IMR-90 (cell line): ENCODE data around the gene CGREF1. TPM values are rescaled to one million over a fixed set of nuclear protein-coding genes. Genes with fewer than 3 reads are reported as not detected.

Experiments
- ATAC-seq: fragments of 200-7000 bp; cut with Tn5 transposase; 2 replicates; pipeline ENCODE4 v1.9.1; 2020; ENCODE audit warnings: low read depth, mild to moderate bottlenecking, moderate library complexity
- BruUV-seq: library from RNA; stranded (reverse); fragments of 400-500 nt; replicated peaks from 2 replicates; lab custom pipeline; 2021; lab: Mats Ljungman, UMichigan
- CTCF ChIA-PET: fragments of 300-600 bp; formaldehyde crosslinking; extraction: SDS; loops from one replicate; lab custom pipeline; 2021; ENCODE audit warnings: antibody characterized with exemption; lab: Yijun Ruan, JAX
- POLR2A ChIA-PET: fragments of 300-600 bp; sonication (Branson Sonifier 250); formaldehyde crosslinking; loops from one replicate; lab custom pipeline; 2022; ENCODE audit warnings: antibody characterized with exemption; ENCODE audit not compliant: unreplicated experiment; lab: Charles Lee
- DNase-seq: peaks from one replicate; pipeline ENCODE4 v3.0.0; 2013
- H2AFZ ChIP-seq: replicated peaks from 2 replicates; pipeline ENCODE3; 2013; ENCODE audit warnings: low read length, mild to moderate bottlenecking; ENCODE audit not compliant: poor library complexity
- H2AK5ac ChIP-seq: 2 replicates; pipeline ENCODE4 v1.6.1; 2013; ENCODE audit warnings: low read depth, low read length, inconsistent platforms
- H2AK9ac ChIP-seq: replicated peaks from 2 replicates; pipeline ENCODE3; 2013; ENCODE audit warnings: mild to moderate bottlenecking, low read depth, low read length, moderate library complexity; ENCODE audit not compliant: poor library complexity
- H2BK120ac ChIP-seq: 2 replicates; pipeline ENCODE4 v1.6.1; 2013; ENCODE audit warnings: low read depth, low read length, inconsistent platforms
- H2BK15ac ChIP-seq: 3 replicates; pipeline ENCODE4 v1.6.1; 2013; ENCODE audit warnings: low read depth, low read length, inconsistent platforms
- H2BK20ac ChIP-seq: 2 replicates; pipeline ENCODE4 v1.6.1; 2013; ENCODE audit warnings: low read depth, mild to moderate bottlenecking, inconsistent platforms, low read length, moderate library complexity
- H2BK5ac ChIP-seq: 2 replicates; pipeline ENCODE4 v1.6.1; 2013; ENCODE audit warnings: mild to moderate bottlenecking, low read depth, low read length, inconsistent platforms; ENCODE audit not compliant: poor library complexity, severe bottlenecking
- H3K14ac ChIP-seq: replicated peaks from 2 replicates; pipeline ENCODE4 v1.6.1; 2013; ENCODE audit warnings: low read depth, low read length, inconsistent platforms
- H3K18ac ChIP-seq: 2 replicates; pipeline ENCODE4 v1.6.1; 2013; ENCODE audit warnings: low read depth, low read length, control low read depth
- H3K23ac ChIP-seq: 2 replicates; pipeline ENCODE4 v1.6.1; 2013; ENCODE audit warnings: low read depth, low read length, inconsistent platforms
- H3K27ac ChIP-seq: 2 replicates; pipeline ENCODE4 v1.5.1; 2013; ENCODE audit warnings: mild to moderate bottlenecking, control low read depth, low read length; ENCODE audit not compliant: insufficient read depth
- H3K27me3 ChIP-seq: 2 replicates; pipeline ENCODE4 v1.6.1; 2013; ENCODE audit warnings: low read length; ENCODE audit not compliant: control insufficient read depth, insufficient read depth
- H3K36me3 ChIP-seq: 2 replicates; pipeline ENCODE4 v1.6.1; 2013; ENCODE audit warnings: low read length, mixed read lengths; ENCODE audit not compliant: control insufficient read depth, insufficient read depth
- H3K4ac ChIP-seq: 2 replicates; pipeline ENCODE4 v1.6.1; 2013; ENCODE audit warnings: low read depth, low read length, inconsistent platforms
- H3K4me1 ChIP-seq: 2 replicates; pipeline ENCODE4 v1.6.1; 2013; ENCODE audit warnings: low read length, mixed read lengths; ENCODE audit not compliant: control insufficient read depth, insufficient read depth
- H3K4me2 ChIP-seq: 2 replicates; pipeline ENCODE4 v1.6.1; 2013; ENCODE audit warnings: low read depth, mild to moderate bottlenecking, control low read depth, low read length, moderate library complexity
- H3K4me3 ChIP-seq: 2 replicates; pipeline ENCODE4 v1.5.1; 2013; ENCODE audit warnings: low read depth, mild to moderate bottlenecking, control low read depth, low read length, moderate library complexity; ENCODE audit not compliant: insufficient read depth
- H3K56ac ChIP-seq: 2 replicates; pipeline ENCODE4 v1.6.1; 2013; ENCODE audit warnings: low read length, inconsistent platforms; ENCODE audit not compliant: insufficient read depth; ENCODE audit errors: extremely low read depth
- H3K79me1 ChIP-seq, 2 experiments: 2 replicates each; pipeline ENCODE4 v1.6.1; 2013; ENCODE audit warnings: low read length in 2 of 2, inconsistent platforms in 1 of 2, low read depth in 1 of 2
- H3K9ac ChIP-seq: 2 replicates; pipeline ENCODE4 v1.6.1; 2013; ENCODE audit warnings: low read depth, low read length, control low read depth
- H3K9me1 ChIP-seq: 2 replicates; pipeline ENCODE4 v1.6.1; 2013; ENCODE audit warnings: low read length, inconsistent platforms; ENCODE audit not compliant: insufficient read depth
- H3K9me3 ChIP-seq: 2 replicates; pipeline ENCODE4 v1.6.1; 2013; ENCODE audit warnings: low read length; ENCODE audit not compliant: control insufficient read depth, insufficient read depth
- H4K20me1 ChIP-seq: 2 replicates; pipeline ENCODE4 v1.6.1; 2013; ENCODE audit warnings: low read length, inconsistent platforms; ENCODE audit not compliant: insufficient read depth
- H4K5ac ChIP-seq: 2 replicates; pipeline ENCODE4 v1.6.1; 2013; ENCODE audit warnings: mild to moderate bottlenecking, low read depth, low read length, control low read depth
- H4K8ac ChIP-seq, 2 experiments: 2 replicates each; pipeline ENCODE4 v1.6.1; 2013; ENCODE audit warnings: low read depth in 2 of 2, low read length in 2 of 2, control low read depth in 1 of 2, inconsistent platforms in 1 of 2
- H4K91ac ChIP-seq: 2 replicates; pipeline ENCODE4 v1.6.1; 2013; ENCODE audit warnings: low read depth, low read length, inconsistent platforms; ENCODE audit not compliant: insufficient read depth
- BHLHE40 ChIP-seq: fragments of 150-350 bp; IDR thresholded peaks from 2 replicates; pipeline ENCODE4 v1.6.1; 2016; ENCODE audit warnings: mild to moderate bottlenecking, low read depth, low read length
- CEBPB ChIP-seq: IDR thresholded peaks from 2 replicates; pipeline ENCODE4 v1.6.1; 2012; ENCODE audit warnings: low read depth, low read length, improper control_type of control experiment
- CHD1 ChIP-seq: IDR thresholded peaks from 2 replicates; pipeline ENCODE4 v1.6.1; 2012; ENCODE audit warnings: low read depth, low read length, improper control_type of control experiment
- ELK1 ChIP-seq: fragments of 150-350 bp; IDR thresholded peaks from 2 replicates; pipeline ENCODE4 v1.6.1; 2016; ENCODE audit warnings: low read depth, mild to moderate bottlenecking, low read length, moderate library complexity, borderline replicate concordance
- FOS ChIP-seq: fragments of 150-350 bp; IDR thresholded peaks from 2 replicates; pipeline ENCODE4 v1.6.1; 2016; ENCODE audit warnings: low read depth, low read length
- MAFK ChIP-seq: IDR thresholded peaks from 2 replicates; pipeline ENCODE4 v1.6.1; 2012; ENCODE audit warnings: low read depth, low read length, improper control_type of control experiment
- MAZ ChIP-seq: IDR thresholded peaks from 2 replicates; pipeline ENCODE4 v1.6.1; 2012; ENCODE audit warnings: low read depth, mild to moderate bottlenecking, low read length, improper control_type of control experiment, moderate library complexity, borderline replicate concordance
- MXI1 ChIP-seq: IDR thresholded peaks from 2 replicates; pipeline ENCODE4 v1.6.1; 2012; ENCODE audit warnings: low read depth, mild to moderate bottlenecking, low read length, moderate library complexity, borderline replicate concordance
- NFE2L2 ChIP-seq: fragments of 150-350 bp; IDR thresholded peaks from 2 replicates; pipeline ENCODE4 v1.6.1; 2016; ENCODE audit warnings: low read depth, mild to moderate bottlenecking, low read length
- POLR2A ChIP-seq: IDR thresholded peaks from 2 replicates; pipeline ENCODE4 v1.6.1; 2012; ENCODE audit warnings: mild to moderate bottlenecking, low read depth, low read length
- RAD21 ChIP-seq: IDR thresholded peaks from 2 replicates; pipeline ENCODE4 v1.6.1; 2012; ENCODE audit warnings: low read length, improper control_type of control experiment
- RCOR1 ChIP-seq: IDR thresholded peaks from 2 replicates; pipeline ENCODE4 v1.6.1; 2012; ENCODE audit warnings: mild to moderate bottlenecking, low read length, improper control_type of control experiment; ENCODE audit not compliant: insufficient replicate concordance
- RFX5 ChIP-seq: IDR thresholded peaks from 2 replicates; pipeline ENCODE4 v1.8.0; 2012; ENCODE audit warnings: low read depth, mild to moderate bottlenecking, low read length, moderate library complexity
- SMC3 ChIP-seq: fragments of 150-350 bp; IDR thresholded peaks from 2 replicates; pipeline ENCODE4 v1.6.1; 2016; ENCODE audit warnings: low read depth, mild to moderate bottlenecking, antibody characterized with exemption, low read length, moderate library complexity
- USF2 ChIP-seq: fragments of 150-350 bp; IDR thresholded peaks from 2 replicates; pipeline ENCODE4 v1.6.1; 2017; ENCODE audit warnings: mild to moderate bottlenecking, antibody characterized with exemption, low read length, low read depth
- WGBS, 2 experiments: methylation state at CpG; one replicate each; pipeline versions ENCODE4 v1.1.5 to v1.1.7; 2013; ENCODE audit warnings: missing lambda C conversion rate in 2 of 2; ENCODE audit not compliant: insufficient read length in 1 of 2; ENCODE audit errors: extremely low coverage in 2 of 2; 5-methylcytosine and 5-hydroxymethylcytosine counted together
- dilution Hi-C: fragments of 300-500 bp; cut with HindIII; formaldehyde crosslinking; loops from one replicate; pipeline ENCODE4 v1.14.3; 2018; ENCODE audit warnings: low sequenced_read_pairs; ENCODE audit not compliant: unreplicated experiment
- in situ Hi-C: fragments of 300-500 bp; cut with MboI; formaldehyde crosslinking; loops from 3 replicates; pipeline ENCODE4 v1.14.3; 2019; ENCODE audit warnings: low sequenced_read_pairs, inconsistent platforms, mixed read lengths
- intact Hi-C: fragments of 100-400 bp; cut with micrococcal nuclease; formaldehyde crosslinking; loops from 2 replicates; pipeline ENCODE4 v1.10.0; 2022
- polyA plus RNA-seq, 3 experiments: library from polyadenylated mRNA; depleted of rRNA; stranded (reverse); fragments of >200 nt; gene quantifications; 2 replicates each; pipeline ENCODE4 v1.2.3, GENCODE V29; 2012; ENCODE audit warnings: low replicate concordance in 1 of 3
- total RNA-seq: library from RNA; depleted of rRNA; stranded (reverse); fragments of >200 nt; gene quantifications from 2 replicates; pipeline ENCODE4 v1.2.3, GENCODE V29; 2012

The CGREF1 gene
- total and polyA plus RNA-seq, 2 of the 4 experiments (the other 2 are of a cell fraction), result 0.54 to 1.3 TPM

- dilution Hi-C loops, result no loop called here
- 1% methylated on average over 42 of the region's 67 CpGs; no CpG with 5 or more reads in 1 of the 2 experiments for WGBS, 2 experiments
- TF ChIP-seq CEBPB, result no peak
- TF ChIP-seq CHD1, result no peak; the same call in 1 of the 2 replicates
- no peak for TF ChIP-seq MAZ
- 0 out of 2 replicates have a peak, but pooled peaks have one; percentile 35 for TF ChIP-seq MXI1
- TF ChIP-seq NFE2L2, result no peak; the same call in 1 of the 2 replicates
- no peak for TF ChIP-seq MAFK
- no peak for TF ChIP-seq RFX5
- TF ChIP-seq ELK1, result no peak
- TF ChIP-seq SMC3, result no peak
- no peak; the same call in none of the 2 replicates for TF ChIP-seq BHLHE40
- peak; percentile 10; the same call in 1 of the 2 replicates for TF ChIP-seq POLR2A
- TF ChIP-seq RAD21, result no peak
- TF ChIP-seq RCOR1, result no peak
- TF ChIP-seq FOS, result peak; percentile 90
- TF ChIP-seq USF2, result no peak
These were observed 67.7 kb downstream of the CGREF1 start, which contains the start of gene AGBL5 for GRCh38 chr2:27050996-27051901. AGBL5 (plus strand) TSS chr2:27051668; CDS start chr2:27052959, 1,291 bp downstream.

More at GRCh38 chr2:27050996-27051901, 67.7 kb downstream of the CGREF1 start, which contains the start of gene AGBL5:
- peak within 1 kb of the TSS; percentile 69 for H4K91ac ChIP-seq
- peak within 1 kb of the TSS; percentile 78; the same call in 1 of the 2 replicates for H3K23ac ChIP-seq
- peak within 1 kb of the TSS; percentile 63 for H4K5ac ChIP-seq
- H2AFZ ChIP-seq, result peak within 1 kb of the TSS; percentile 93
- DNase-seq (peak; percentile 90), ATAC-seq (peak; percentile 68)
- H3K9ac ChIP-seq, result peak within 1 kb of the TSS; percentile 83
- peak within 1 kb of the TSS; percentile 81 for H2AK9ac ChIP-seq
- H3K9me3 ChIP-seq, result no peaks in the 10 kb centered on the region
- H4K8ac ChIP-seq, result peak within 1 kb of the TSS; percentile 22 to 91; a peak in 3 of 4 replicates
- H2BK20ac ChIP-seq, result no peak within 1 kb of the TSS
- H3K14ac ChIP-seq, result peak within 1 kb of the TSS; percentile 77
- H3K4me2 ChIP-seq, result peak within 1 kb of the TSS; percentile 96
- BruUV-seq, result no TSS peak
- no peaks in the 10 kb centered on the region for H3K27me3 ChIP-seq
- peak within 1 kb of the TSS; percentile 47 for H2AK5ac ChIP-seq
- H3K36me3 ChIP-seq, result peaks cover 21% of the 10 kb centered on the region
- intact Hi-C loops, result loop anchor here (1.0 to 2.0 kb wide), 5 partner anchors 19 to 90 kb away; partner anchors contain the start of genes KHK, OST4 and TMEM214
- peak within 1 kb of the TSS; percentile 27; the same call in 1 of the 2 replicates for H3K18ac ChIP-seq
- CTCF ChIA-PET, result interaction anchor here (0.7 to 1.0 kb wide), 3 partner anchors 30 to 128 kb away, joined by 3 read pairs; no protein-coding TSS in a partner anchor
- peaks cover 9% of the 10 kb centered on the region for H3K9me1 ChIP-seq
- peak within 1 kb of the TSS; percentile 78 for H3K4me3 ChIP-seq
- peak within 1 kb of the TSS; percentile 71; the same call in 1 of the 2 replicates for H3K56ac ChIP-seq
- H4K20me1 ChIP-seq, result peaks cover 13% of the 10 kb centered on the region
- H2BK5ac ChIP-seq, result peak within 1 kb of the TSS; percentile 75
- peaks cover 5% of the 10 kb centered on the region for H3K4me1 ChIP-seq
- in situ Hi-C loops, result no loop called here
- peak within 1 kb of the TSS; percentile 78 for H3K27ac ChIP-seq
- 0 out of 2 replicates have a peak within 1 kb of the TSS, but pooled peaks have one; percentile 12 for H2BK120ac ChIP-seq
- H3K79me1 ChIP-seq, result peaks cover 0 to 24% of the 10 kb centered on the region in 2 experiments; a peak in 2 of 4 replicates
- no peak within 1 kb of the TSS for H2BK15ac ChIP-seq
- H3K4ac ChIP-seq, result peak within 1 kb of the TSS; percentile 75
- POLR2A ChIA-PET, result interaction anchor here (0.5 to 1.2 kb wide), 2 partner anchors 8 to 14 kb away, joined by 3 read pairs; no protein-coding TSS in a partner anchor
